ENCODE measurements around the gene ZNF780B. TPM values are rescaled to one million over a fixed set of nuclear protein-coding genes. Genes with fewer than 3 reads are reported as not detected.

The ZNF780B gene
- total and polyA plus RNA-seq, 4 donors: 1.5 to 28.9 (median 11.4) TPM

Other genes starting within 250 kb of the ZNF780B start
- gene DYRK1B, start 222.1 kb downstream of the ZNF780B start, total RNA-seq: 10 to 100 TPM in 1 of 2 donors, 1 to 10 TPM in 1; 8.4 to 12.9 TPM
- 10 to 100 TPM in 1 of 2 donors, 1 to 10 TPM in 1; 4.3 to 17.5 TPM for gene DYRK1B, start 222.1 kb downstream of the ZNF780B start, polyA plus RNA-seq
- gene FBL, start 209.9 kb downstream of the ZNF780B start, total RNA-seq: 100 to 1,000 TPM; 121 to 150 TPM
- 100 to 1,000 TPM; 158 to 232 TPM for gene FBL, start 209.9 kb downstream of the ZNF780B start, polyA plus RNA-seq
- gene FCGBP, start 121.6 kb downstream of the ZNF780B start, total RNA-seq: 100 to 1,000 TPM in 1 of 2 donors, 10 to 100 TPM in 1; 71.2 to 790 TPM
- 10 to 100 TPM in 1 of 2 donors, 1 to 10 TPM in 1; 1.4 to 16.5 TPM for gene FCGBP, start 121.6 kb downstream of the ZNF780B start, polyA plus RNA-seq
- gene PSMC4, start 85.1 kb downstream of the ZNF780B start, total RNA-seq: 10 to 100 TPM; 53.3 to 66.8 TPM
- 10 to 100 TPM; 37.7 to 61.0 TPM for gene PSMC4, start 85.1 kb downstream of the ZNF780B start, polyA plus RNA-seq
- gene ZNF546, start 59.2 kb downstream of the ZNF780B start, total RNA-seq: 10 to 100 TPM in 1 of 2 donors, 1 to 10 TPM in 1; 4.3 to 10.6 TPM
- gene ZNF546, start 59.2 kb downstream of the ZNF780B start, polyA plus RNA-seq: 1 to 10 TPM in 1 of 2 donors, under 1 TPM in 1; 0.50 to 1.9 TPM
- gene ZNF780A, start 34.7 kb upstream of the ZNF780B start, total RNA-seq: 10 to 100 TPM; 12.0 to 20.4 TPM
- 1 to 10 TPM; 2.1 to 7.1 TPM for gene ZNF780A, start 34.7 kb upstream of the ZNF780B start, polyA plus RNA-seq
- gene MAP3K10, start 135.2 kb upstream of the ZNF780B start, total RNA-seq: 10 to 100 TPM; 21.1 to 28.8 TPM
- gene MAP3K10, start 135.2 kb upstream of the ZNF780B start, polyA plus RNA-seq: 10 to 100 TPM in 1 of 2 donors, 1 to 10 TPM in 1; 7.0 to 19.9 TPM
- gene TTC9B, start 162.2 kb upstream of the ZNF780B start, total RNA-seq: not detected
- under 1 TPM in 1 of 2 donors, not detected in 1; 0.26 TPM for gene TTC9B, start 162.2 kb upstream of the ZNF780B start, polyA plus RNA-seq
- gene CCNP, start 170.5 kb upstream of the ZNF780B start, total RNA-seq: under 1 TPM; 0.42 to 0.81 TPM
- under 1 TPM; 0.31 to 0.50 TPM for gene CCNP, start 170.5 kb upstream of the ZNF780B start, polyA plus RNA-seq
- gene AKT2, start 229.1 kb upstream of the ZNF780B start, total RNA-seq: 100 to 1,000 TPM; 104 to 131 TPM
- 10 to 100 TPM; 24.8 to 74.3 TPM for gene AKT2, start 229.1 kb upstream of the ZNF780B start, polyA plus RNA-seq